Activated gamma-delta T cell (primary cell): ENCODE results near the gene SCAI.
A peak's percentile ranks its signal among the peaks of the same experiment; 100 is the strongest.
"Not testable (repeated sequence)": the region's sequence is repeated elsewhere in the genome, so short reads cannot be mapped to it uniquely, and the experiment has no call there.

Source experiments
- DNase-seq: peaks from one replicate; lab custom pipeline; 2025; lab: John Stamatoyannopoulos, UW

Gene SCAI

GRCh38 chr9:125150349-125151245, 7.3 kb upstream of the SCAI start:
- DNase-seq, result no peak

- no peak for DNase-seq
These were observed 4.1 kb upstream of the SCAI start for GRCh38 chr9:125147401-125147951.

- no peak for DNase-seq
These were observed 2.9 kb upstream of the SCAI start for GRCh38 chr9:125146247-125146646.

- DNase-seq, result no peak
These were observed 2.1 kb upstream of the SCAI start for GRCh38 chr9:125145425-125145824.

GRCh38 chr9:125142560-125143376, 560 bp downstream of the SCAI start:
- no peak for DNase-seq

GRCh38 chr9:125141751-125142150, 1.6 kb downstream of the SCAI start:
- DNase-seq, result no peak

GRCh38 chr9:125141251-125141650, 2.1 kb downstream of the SCAI start:
- DNase-seq, result no peak

GRCh38 chr9:125140576-125140975, 2.8 kb downstream of the SCAI start:
- no peak for DNase-seq

GRCh38 chr9:125137200-125137599, 6.1 kb downstream of the SCAI start:
- DNase-seq, result no peak

- no peak for DNase-seq
These were observed 8.4 kb downstream of the SCAI start for GRCh38 chr9:125134976-125135375.

GRCh38 chr9:125133403-125134329, 9.7 kb downstream of the SCAI start:
- DNase-seq, result no peak

- DNase-seq, result no peak
These were observed 11.6 kb downstream of the SCAI start for GRCh38 chr9:125131778-125132177.

GRCh38 chr9:125126019-125126746, 17.1 kb downstream of the SCAI start:
- peak; percentile 29 for DNase-seq

- no peak for DNase-seq
These were observed 17.8 kb downstream of the SCAI start for GRCh38 chr9:125125523-125125922.

GRCh38 chr9:125121146-125121545, 22.2 kb downstream of the SCAI start:
- no peak for DNase-seq

- no peak for DNase-seq
These were observed 23.6 kb downstream of the SCAI start for GRCh38 chr9:125119643-125120286.

GRCh38 chr9:125118696-125119095, 24.6 kb downstream of the SCAI start:
- DNase-seq, result not testable (repeated sequence)

GRCh38 chr9:125114503-125114902, 28.8 kb downstream of the SCAI start:
- not testable (repeated sequence) for DNase-seq

GRCh38 chr9:125110464-125110863, 32.9 kb downstream of the SCAI start:
- DNase-seq, result no peak

GRCh38 chr9:125108541-125108940, 34.8 kb downstream of the SCAI start:
- not testable (repeated sequence) for DNase-seq
